Muscle of leg (tissue), 11 donors: ENCODE data around the gene SOX2. TPM values are rescaled to one million over a fixed set of nuclear protein-coding genes. Genes with fewer than 3 reads are reported as not detected.
A peak's percentile ranks its signal among the peaks of the same experiment; 100 is the strongest.

Source experiments
- DNase-seq: peaks from one replicate; pipeline ENCODE4 v3.0.0; 2013
- H3K27ac ChIP-seq: one replicate; pipeline ENCODE4 v1.5.1; 2013; ENCODE audit warnings: mild to moderate bottlenecking, low read length, control low read depth
- H3K27me3 ChIP-seq: one replicate; pipeline ENCODE4 v1.6.1; 2013; ENCODE audit warnings: low read length; ENCODE audit not compliant: control insufficient read depth, insufficient read depth
- H3K36me3 ChIP-seq: one replicate; pipeline ENCODE4 v1.6.1; 2013; ENCODE audit warnings: low read length; ENCODE audit not compliant: control insufficient read depth, insufficient read depth
- H3K4me1 ChIP-seq: one replicate; pipeline ENCODE4 v1.6.1; 2013; ENCODE audit warnings: low read length; ENCODE audit not compliant: control insufficient read depth, insufficient read depth
- H3K4me3 ChIP-seq: one replicate; pipeline ENCODE4 v1.5.1; 2013; ENCODE audit warnings: low read length, control low read depth
- H3K9me3 ChIP-seq: replicated peaks from 2 replicates; pipeline ENCODE4 v1.6.1; 2013; ENCODE audit warnings: low read depth, low read length; ENCODE audit not compliant: control insufficient read depth
- WGBS: methylation state at CpG from one replicate; pipeline ENCODE4 v1.1.5; 2013; ENCODE audit warnings: missing lambda C conversion rate; ENCODE audit not compliant: insufficient coverage; 5-methylcytosine and 5-hydroxymethylcytosine counted together
- polyA plus RNA-seq, 8 donors: library from polyadenylated mRNA; unstranded; fragments of 120-200 nt; gene quantifications; one replicate each; pipeline versions ENCODE4 v1.2.1 to v1.2.3, GENCODE V29; 2013; ENCODE audit warnings: inconsistent platforms in 1 of 8, low replicate concordance in 1 of 8; ENCODE audit not compliant: insufficient read length in 8 of 8, insufficient read depth in 1 of 8
- total RNA-seq: library from RNA; stranded (reverse); fragments of 120-200 nt; gene quantifications from one replicate; pipeline ENCODE4 v1.2.4, GENCODE V29; 2013

Gene SOX2
- total and polyA plus RNA-seq, 9 donors: 0.22 to 1.0 (median 0.49) TPM

- H3K4me1 ChIP-seq: peaks cover 17% of the 10 kb centered on the region
- H3K9me3 ChIP-seq: no peaks in the 10 kb centered on the region
- H3K27me3 ChIP-seq: peaks cover 39% of the 10 kb centered on the region
- no peak overlapping the region for H3K27ac ChIP-seq
- DNase-seq: no peak
- 40% methylated on average over 1 of the region's 1 CpG for whole genome bisulfite sequencing
- no peak overlapping the region for H3K4me3 ChIP-seq
- H3K36me3 ChIP-seq: no peaks in the 10 kb centered on the region
Observed at GRCh38 chr3:181730934-181731333, 19.2 kb downstream of the SOX2 start.

- WGBS: 27% methylated on average over 5 of the region's 7 CpGs
- Histone ChIP-seq H3K27me3 (peaks cover 1% of the 10 kb centered on the region), H3K9me3 (no peaks in the 10 kb centered on the region), H3K36me3 (no peaks in the 10 kb centered on the region), H3K4me3 (no peak overlapping the region), H3K27ac (no peak overlapping the region), H3K4me1 (no peaks in the 10 kb centered on the region)
- no peak for DNase-seq
Observed at GRCh38 chr3:181735911-181736310, 24.2 kb downstream of the SOX2 start.

GRCh38 chr3:181738551-181738950 lies 26.8 kb downstream of the SOX2 start:
- Histone ChIP-seq H3K36me3 (no peaks in the 10 kb centered on the region), H3K4me1 (no peaks in the 10 kb centered on the region), H3K27me3 (peaks cover 3% of the 10 kb centered on the region), H3K4me3 (no peak overlapping the region), H3K27ac (no peak overlapping the region), H3K9me3 (no peaks in the 10 kb centered on the region)
- DNase-seq: no peak
- no CpG with 5 or more reads among the region's 5 CpGs for WGBS

DNA sequence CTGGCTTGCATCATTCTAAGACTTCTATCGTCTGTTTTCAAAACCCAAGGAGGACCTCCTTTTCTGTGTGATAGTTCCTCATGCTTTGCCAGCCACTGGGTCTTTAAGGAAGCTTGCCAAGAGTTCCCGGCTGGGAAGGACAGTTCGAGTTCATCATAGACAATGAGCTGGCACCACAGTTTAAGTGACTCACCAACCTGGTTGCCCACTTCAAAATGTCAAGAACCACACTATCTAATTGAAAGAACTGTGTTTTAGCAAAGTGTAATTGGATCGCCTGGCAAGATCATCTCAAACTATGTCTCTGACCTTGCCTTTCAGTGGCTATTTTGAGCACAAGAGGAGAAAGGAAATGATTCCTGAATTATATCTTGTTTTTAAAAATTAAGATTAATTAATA lies 27.9 kb downstream of the SOX2 start:
- no peak overlapping the region for H3K27ac ChIP-seq
- DNase-seq: no peak
- no peak overlapping the region for H3K4me3 ChIP-seq
- H3K36me3 ChIP-seq: no peaks in the 10 kb centered on the region
- H3K9me3 ChIP-seq: no peaks in the 10 kb centered on the region
- H3K4me1 ChIP-seq: no peaks in the 10 kb centered on the region
- 79% methylated on average over 2 of the region's 4 CpGs for WGBS
- peaks cover 3% of the 10 kb centered on the region for H3K27me3 ChIP-seq

DNA sequence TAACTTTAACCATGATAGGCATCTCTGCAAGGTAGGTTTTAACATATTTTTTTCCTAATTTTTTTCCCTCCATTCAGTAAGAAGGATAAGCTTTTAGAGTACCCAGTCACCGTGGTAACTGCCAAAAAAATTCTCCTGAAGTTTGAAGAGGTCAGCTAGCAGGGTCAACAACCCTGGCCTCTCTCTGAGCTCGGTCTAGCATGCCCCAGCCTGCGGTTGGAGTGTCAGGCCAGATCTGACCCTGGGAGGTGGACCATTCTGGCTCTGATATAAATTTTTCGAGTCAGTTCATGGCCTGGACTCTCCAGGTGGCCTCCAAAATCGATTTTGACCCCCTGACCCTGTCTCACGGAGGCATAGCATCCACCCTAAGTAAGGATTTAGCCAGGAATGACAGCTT lies 29.7 kb downstream of the SOX2 start:
- H3K4me1 ChIP-seq: no peaks in the 10 kb centered on the region
- no peak overlapping the region for H3K4me3 ChIP-seq
- DNase-seq: no peak
- H3K27ac ChIP-seq: no peak overlapping the region
- peaks cover 3% of the 10 kb centered on the region for H3K27me3 ChIP-seq
- 45% methylated on average over 3 of the region's 6 CpGs for WGBS
- H3K36me3 ChIP-seq: no peaks in the 10 kb centered on the region
- H3K9me3 ChIP-seq: no peaks in the 10 kb centered on the region

DNA sequence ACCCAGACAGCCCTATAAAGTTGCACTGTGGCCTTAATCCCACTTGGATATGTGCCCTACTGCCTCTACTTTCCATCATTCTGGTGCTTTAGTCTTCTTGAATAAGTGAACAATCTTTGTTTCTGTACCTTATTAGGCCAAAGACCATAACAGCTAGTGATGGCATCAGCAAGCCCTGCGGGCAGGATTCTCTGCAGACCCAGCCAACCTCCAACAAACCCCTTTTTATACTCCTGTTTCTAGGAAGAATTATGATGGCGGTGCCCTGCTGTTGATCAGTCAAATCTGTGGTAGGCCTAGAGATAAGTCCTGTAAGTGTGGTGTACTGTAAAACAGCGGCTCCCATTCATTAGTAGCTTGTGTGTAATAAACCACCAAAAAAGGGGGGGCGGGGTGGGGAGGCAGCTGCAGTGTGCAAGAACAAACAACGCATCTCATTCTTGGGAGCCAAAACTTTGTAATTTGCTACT lies 40.5 kb downstream of the SOX2 start:
- H3K9me3 ChIP-seq: no peaks in the 10 kb centered on the region
- no peaks in the 10 kb centered on the region for H3K4me1 ChIP-seq
- no peak overlapping the region for H3K27ac ChIP-seq
- H3K4me3 ChIP-seq: no peak overlapping the region
- H3K36me3 ChIP-seq: no peaks in the 10 kb centered on the region
- H3K27me3 ChIP-seq: no peaks in the 10 kb centered on the region
- no CpG with 5 or more reads among the region's 5 CpGs for WGBS
- peak; percentile 18 for DNase-seq

DNA sequence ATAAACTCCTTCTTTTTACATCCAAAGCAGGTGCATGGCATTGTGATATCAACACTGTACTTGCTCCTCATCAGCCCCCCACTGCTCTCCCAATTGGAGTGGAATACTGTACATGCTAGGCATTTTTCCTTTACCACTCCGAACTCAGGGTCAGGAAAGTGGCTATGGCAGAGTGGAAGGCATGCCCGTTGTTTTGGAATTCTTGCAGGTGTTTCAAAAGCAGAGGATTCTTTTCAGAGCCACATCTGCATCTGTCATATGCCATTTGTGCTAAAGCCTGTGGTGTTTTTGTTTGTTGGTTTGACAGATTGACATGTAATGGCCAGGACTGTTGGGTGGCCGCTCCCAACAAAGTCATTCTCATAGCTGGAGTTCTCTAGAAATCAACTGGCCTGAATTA lies 41.7 kb downstream of the SOX2 start:
- no peak overlapping the region for H3K4me3 ChIP-seq
- no peaks in the 10 kb centered on the region for H3K36me3 ChIP-seq
- no peaks in the 10 kb centered on the region for H3K9me3 ChIP-seq
- WGBS: 72% methylated on average over 2 of the region's 3 CpGs
- DNase-seq: no peak
- H3K4me1 ChIP-seq: no peaks in the 10 kb centered on the region
- H3K27ac ChIP-seq: no peak overlapping the region
- H3K27me3 ChIP-seq: no peaks in the 10 kb centered on the region

DNA sequence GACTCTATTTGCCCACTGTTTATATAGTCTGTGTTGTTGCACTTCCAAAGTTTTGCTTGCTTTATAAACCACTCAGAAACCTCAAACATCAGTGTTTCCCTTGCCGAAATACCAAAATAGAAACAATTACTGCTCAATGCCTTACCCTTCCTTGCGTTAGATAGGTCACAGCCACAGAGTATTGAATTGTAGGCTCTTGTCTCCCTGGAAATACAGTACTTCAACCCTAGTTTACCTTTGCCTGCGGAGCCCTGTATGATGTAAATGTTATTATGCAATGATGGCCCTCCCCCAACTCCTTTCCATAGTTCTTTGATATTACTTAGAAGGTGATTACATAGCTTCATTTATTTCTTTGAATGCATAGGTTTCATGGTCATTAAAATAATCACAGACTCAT lies 44.2 kb downstream of the SOX2 start:
- H3K36me3 ChIP-seq: no peaks in the 10 kb centered on the region

DNA sequence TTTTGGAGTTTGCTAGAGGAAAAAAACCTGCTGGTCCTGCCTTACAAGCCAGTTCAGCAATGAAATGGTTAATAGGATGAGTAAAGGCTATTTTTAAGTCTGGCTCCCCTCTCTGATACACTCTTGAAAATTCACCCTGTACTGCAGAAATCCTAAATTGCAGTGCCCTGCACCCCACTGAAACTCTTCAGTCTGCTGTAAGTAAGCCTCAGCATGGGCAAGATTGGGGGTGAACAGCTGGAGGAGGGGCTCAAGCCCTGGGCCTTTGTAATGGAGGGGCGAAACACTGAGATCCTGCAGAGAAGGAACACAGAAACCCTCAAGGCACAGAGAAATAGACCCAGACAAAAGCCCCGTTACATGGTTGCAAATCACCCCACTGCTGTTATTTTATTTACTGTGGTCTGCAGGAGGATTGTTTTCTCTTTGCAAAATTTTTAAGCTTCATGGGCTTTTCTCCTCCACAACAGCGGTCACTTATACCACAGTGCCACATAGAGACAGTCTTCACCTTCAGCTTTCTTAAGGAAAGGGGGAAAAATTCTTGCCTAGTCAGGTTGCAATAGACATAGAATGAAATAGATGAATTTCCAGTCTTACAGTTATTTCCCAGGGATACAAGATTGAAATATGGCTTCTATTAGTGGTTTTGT lies 45.0 kb downstream of the SOX2 start:
- Histone ChIP-seq H3K4me1 (no peaks in the 10 kb centered on the region), H3K36me3 (no peaks in the 10 kb centered on the region), H3K27ac (no peak overlapping the region), H3K27me3 (no peaks in the 10 kb centered on the region), H3K4me3 (no peak overlapping the region), H3K9me3 (no peaks in the 10 kb centered on the region)
- DNase-seq: no peak
- WGBS: no CpG with 5 or more reads among the region's 3 CpGs

More for the DNA sequence above, 44.2 kb downstream of the SOX2 start:
- DNase-seq: no peak
- no peaks in the 10 kb centered on the region for H3K9me3 ChIP-seq
- H3K27ac ChIP-seq: no peak overlapping the region
- no peak overlapping the region for H3K4me3 ChIP-seq
- no CpG with 5 or more reads among the region's 3 CpGs for WGBS
- H3K27me3 ChIP-seq: no peaks in the 10 kb centered on the region
- no peaks in the 10 kb centered on the region for H3K4me1 ChIP-seq

GRCh38 chr3:181757694-181758306 lies 46.1 kb downstream of the SOX2 start:
- H3K4me1 ChIP-seq: no peaks in the 10 kb centered on the region
- H3K27ac ChIP-seq: no peak overlapping the region
- WGBS: no CpG with 5 or more reads among the region's 3 CpGs
- H3K9me3 ChIP-seq: no peaks in the 10 kb centered on the region
- no peak overlapping the region for H3K4me3 ChIP-seq
- no peaks in the 10 kb centered on the region for H3K27me3 ChIP-seq
- no peaks in the 10 kb centered on the region for H3K36me3 ChIP-seq
- peak; percentile 4 for DNase-seq
